ENCODE data around the gene KRTAP10-10.
A peak's percentile ranks its signal among the peaks of the same experiment; 100 is the strongest.
"Not testable (repeated sequence)": the region's sequence is repeated elsewhere in the genome, so short reads cannot be mapped to it uniquely, and the experiment has no call there.

KRTAP10-10 gene

DNA sequence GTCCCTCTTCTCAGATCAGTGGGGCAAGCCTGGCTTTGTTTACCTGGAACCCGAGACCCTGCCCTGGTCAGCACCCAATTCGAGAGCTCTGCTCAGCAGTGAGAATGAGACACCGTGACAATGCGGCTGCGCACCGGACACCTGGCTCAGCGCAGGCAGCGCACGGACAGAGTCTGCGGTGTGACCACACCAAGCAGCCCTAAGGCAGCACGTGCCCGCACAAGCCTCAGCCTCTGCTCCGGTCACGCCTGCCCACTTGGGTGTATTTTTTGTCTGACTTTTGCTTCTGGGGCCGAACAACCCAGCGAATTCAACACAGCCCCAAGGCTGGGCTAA lies 20.6 kb upstream of the KRTAP10-10 start:
- Histone ChIP-seq H3K4me3 (ENCODE audit: low read length) (no peak overlapping the region), H3K4me1 (ENCODE audit: control insufficient read depth, insufficient read depth, low read length) (no peaks in the 10 kb centered on the region), H3K9ac (ENCODE audit: low read length) (no peak overlapping the region), H3K9me3 (ENCODE audit: control insufficient read depth, low read length) (peaks cover 24% of the 10 kb centered on the region), H3K27me3 (replicated peaks; ENCODE audit: control insufficient read depth, insufficient read depth, low read length) (no peaks in the 10 kb centered on the region), H3K36me3 (ENCODE audit: control insufficient read depth, insufficient read depth, low read length, severe bottlenecking) (no peaks in the 10 kb centered on the region)
- DNase-seq (ENCODE audit: low read depth): no peak

DNA sequence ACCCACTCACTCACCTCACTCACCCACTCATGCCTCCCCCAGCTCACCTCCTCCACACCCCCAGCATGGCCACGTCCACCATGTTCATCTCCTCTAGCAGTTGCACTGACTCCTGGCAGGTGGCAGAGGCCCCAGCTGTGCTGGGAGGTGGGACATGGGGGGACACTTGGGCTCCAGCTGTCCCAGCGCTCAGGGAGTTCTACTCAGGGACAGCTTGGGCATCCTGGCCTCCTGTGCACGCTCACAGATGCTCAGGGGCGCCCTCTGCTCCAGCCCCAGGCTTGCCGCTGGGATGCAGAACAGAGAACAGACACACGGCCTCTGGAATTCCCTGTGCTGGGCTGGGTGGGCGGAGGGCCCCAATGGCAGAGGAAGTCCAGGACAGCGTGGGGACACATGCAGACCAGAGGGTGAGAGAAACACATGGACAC lies 20.1 kb upstream of the KRTAP10-10 start:
- H3K36me3 ChIP-seq (ENCODE audit: control insufficient read depth, insufficient read depth, low read length, severe bottlenecking): no peaks in the 10 kb centered on the region
- H3K4me3 ChIP-seq (ENCODE audit: low read length): no peak overlapping the region
- no peaks in the 10 kb centered on the region for H3K27me3 ChIP-seq (replicated peaks; ENCODE audit: control insufficient read depth, insufficient read depth, low read length)
- no peak overlapping the region for H3K9ac ChIP-seq (ENCODE audit: low read length)
- H3K4me1 ChIP-seq (ENCODE audit: control insufficient read depth, insufficient read depth, low read length): no peaks in the 10 kb centered on the region
- DNase-seq (ENCODE audit: low read depth): no peak
- H3K9me3 ChIP-seq (ENCODE audit: control insufficient read depth, low read length): peaks cover 19% of the 10 kb centered on the region

DNA sequence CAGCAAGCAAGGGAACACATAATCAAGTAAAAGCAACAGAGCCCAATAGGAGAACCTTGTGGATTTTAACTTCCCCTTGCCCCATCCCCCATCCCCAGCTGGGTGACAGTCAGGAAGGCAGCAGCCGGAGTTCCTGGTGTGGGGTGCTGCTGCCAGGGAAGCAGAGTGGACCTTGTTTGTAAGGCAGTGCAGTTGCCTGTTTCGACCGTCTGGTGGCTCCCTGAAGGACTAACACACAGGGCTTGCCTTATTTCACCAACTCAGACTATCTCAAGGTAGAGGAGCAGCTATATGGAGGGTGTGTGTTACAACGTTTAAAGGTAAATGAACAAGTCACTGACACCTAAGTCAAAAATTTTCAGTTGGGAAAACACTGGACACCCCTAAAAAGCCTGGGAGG lies 18.7 kb upstream of the KRTAP10-10 start:
- H3K9me3 ChIP-seq (ENCODE audit: control insufficient read depth, low read length): peaks cover 32% of the 10 kb centered on the region
- H3K4me3 ChIP-seq (ENCODE audit: low read length): no peak overlapping the region
- no peaks in the 10 kb centered on the region for H3K4me1 ChIP-seq (ENCODE audit: control insufficient read depth, insufficient read depth, low read length)
- no peaks in the 10 kb centered on the region for H3K36me3 ChIP-seq (ENCODE audit: control insufficient read depth, insufficient read depth, low read length, severe bottlenecking)
- peak; percentile 21 for DNase-seq (ENCODE audit: low read depth)
- no peak overlapping the region for H3K9ac ChIP-seq (ENCODE audit: low read length)
- no peaks in the 10 kb centered on the region for H3K27me3 ChIP-seq (replicated peaks; ENCODE audit: control insufficient read depth, insufficient read depth, low read length)

DNA sequence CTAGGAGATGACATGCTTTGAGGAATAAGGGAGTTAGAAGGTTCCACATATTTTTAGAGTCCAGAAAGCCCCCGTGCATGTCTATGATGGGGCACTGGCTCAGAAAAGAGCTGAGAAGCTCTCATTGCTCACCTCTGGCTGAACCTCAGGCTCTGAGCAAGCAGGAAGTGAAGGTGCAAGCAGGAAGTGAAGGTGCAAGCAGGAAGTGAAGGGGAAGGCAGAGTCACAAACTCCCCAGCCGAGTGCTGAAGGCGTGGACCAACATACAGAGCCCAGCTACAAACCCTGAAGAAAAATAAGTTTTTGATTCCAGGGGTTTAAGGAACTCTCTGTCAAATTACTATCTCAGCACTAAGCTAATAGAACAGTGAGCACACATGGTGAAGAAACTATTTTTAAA lies 18.2 kb upstream of the KRTAP10-10 start:
- H3K9me3 ChIP-seq (ENCODE audit: control insufficient read depth, low read length): peaks cover 36% of the 10 kb centered on the region
- no peak for DNase-seq (ENCODE audit: low read depth)
- H3K9ac ChIP-seq (ENCODE audit: low read length): no peak overlapping the region
- no peaks in the 10 kb centered on the region for H3K27me3 ChIP-seq (replicated peaks; ENCODE audit: control insufficient read depth, insufficient read depth, low read length)
- H3K36me3 ChIP-seq (ENCODE audit: control insufficient read depth, insufficient read depth, low read length, severe bottlenecking): no peaks in the 10 kb centered on the region
- H3K4me1 ChIP-seq (ENCODE audit: control insufficient read depth, insufficient read depth, low read length): no peaks in the 10 kb centered on the region
- no peak overlapping the region for H3K4me3 ChIP-seq (ENCODE audit: low read length)

DNA sequence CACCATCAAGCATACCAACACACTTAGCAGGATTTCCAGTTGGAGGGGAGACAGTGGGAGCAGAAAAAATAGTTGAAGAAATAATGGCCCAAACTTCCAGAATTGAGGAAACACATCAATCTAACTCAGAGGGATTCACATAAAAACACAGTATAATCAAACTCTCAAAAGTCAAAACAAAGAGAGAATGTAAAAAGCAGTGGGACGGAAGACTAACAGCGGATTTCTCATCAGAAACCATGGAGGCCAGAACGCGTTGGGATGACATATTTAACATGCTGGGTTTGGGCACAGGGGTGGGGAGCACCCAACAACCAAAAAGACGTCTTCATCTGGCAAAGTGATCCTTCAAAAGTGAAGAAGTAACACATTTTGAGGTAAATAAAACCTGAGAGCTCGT lies 17.3 kb upstream of the KRTAP10-10 start:
- H3K27me3 ChIP-seq (replicated peaks; ENCODE audit: control insufficient read depth, insufficient read depth, low read length): no peaks in the 10 kb centered on the region
- H3K9me3 ChIP-seq (ENCODE audit: control insufficient read depth, low read length): peaks cover 46% of the 10 kb centered on the region
- no peak for DNase-seq (ENCODE audit: low read depth)
- H3K36me3 ChIP-seq (ENCODE audit: control insufficient read depth, insufficient read depth, low read length, severe bottlenecking): no peaks in the 10 kb centered on the region
- H3K9ac ChIP-seq (ENCODE audit: low read length): no peak overlapping the region
- H3K4me3 ChIP-seq (ENCODE audit: low read length): no peak overlapping the region
- no peaks in the 10 kb centered on the region for H3K4me1 ChIP-seq (ENCODE audit: control insufficient read depth, insufficient read depth, low read length)

DNA sequence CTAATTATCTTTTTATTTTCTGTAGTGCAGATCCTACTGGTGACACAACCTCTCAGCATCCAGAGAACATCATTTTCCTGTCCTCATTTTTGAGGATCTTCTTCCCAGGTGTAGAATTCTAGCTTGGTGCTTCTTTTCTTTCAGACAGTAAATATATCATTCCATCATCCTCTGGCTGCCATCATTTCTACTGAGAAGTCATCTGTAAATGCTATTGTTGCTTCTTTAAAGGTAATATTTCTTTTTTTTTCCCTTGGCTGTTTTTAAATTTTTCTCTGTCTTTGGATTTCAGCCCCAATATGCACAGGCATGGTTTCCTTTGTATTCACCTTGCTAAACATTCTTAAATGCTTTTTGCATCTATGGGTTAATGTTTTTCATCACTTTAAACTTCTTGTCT lies 13.6 kb upstream of the KRTAP10-10 start:
- no peak overlapping the region for H3K4me3 ChIP-seq (ENCODE audit: low read length)
- no peak for DNase-seq (ENCODE audit: low read depth)
- no peak overlapping the region for H3K9ac ChIP-seq (ENCODE audit: low read length)
- H3K9me3 ChIP-seq (ENCODE audit: control insufficient read depth, low read length): peaks cover 46% of the 10 kb centered on the region
- no peaks in the 10 kb centered on the region for H3K27me3 ChIP-seq (replicated peaks; ENCODE audit: control insufficient read depth, insufficient read depth, low read length)
- no peaks in the 10 kb centered on the region for H3K4me1 ChIP-seq (ENCODE audit: control insufficient read depth, insufficient read depth, low read length)
- H3K36me3 ChIP-seq (ENCODE audit: control insufficient read depth, insufficient read depth, low read length, severe bottlenecking): no peaks in the 10 kb centered on the region

- H3K36me3 ChIP-seq (ENCODE audit: control insufficient read depth, insufficient read depth, low read length, severe bottlenecking): no peaks in the 10 kb centered on the region
- H3K27me3 ChIP-seq (replicated peaks; ENCODE audit: control insufficient read depth, insufficient read depth, low read length): no peaks in the 10 kb centered on the region
- no peak overlapping the region for H3K4me3 ChIP-seq (ENCODE audit: low read length)
- no peaks in the 10 kb centered on the region for H3K4me1 ChIP-seq (ENCODE audit: control insufficient read depth, insufficient read depth, low read length)
- DNase-seq (ENCODE audit: low read depth): no peak
- H3K9me3 ChIP-seq (ENCODE audit: control insufficient read depth, low read length): peaks cover 34% of the 10 kb centered on the region
- no peak overlapping the region for H3K9ac ChIP-seq (ENCODE audit: low read length)
These were observed 11.4 kb upstream of the KRTAP10-10 start for GRCh38 chr21:44625756-44626155.

- H3K9ac ChIP-seq (ENCODE audit: low read length): no peak overlapping the region
- peaks cover 38% of the 10 kb centered on the region for H3K9me3 ChIP-seq (ENCODE audit: control insufficient read depth, low read length)
- no peak for DNase-seq (ENCODE audit: low read depth)
- H3K4me3 ChIP-seq (ENCODE audit: low read length): no peak overlapping the region
- no peaks in the 10 kb centered on the region for H3K4me1 ChIP-seq (ENCODE audit: control insufficient read depth, insufficient read depth, low read length)
- H3K27me3 ChIP-seq (replicated peaks; ENCODE audit: control insufficient read depth, insufficient read depth, low read length): no peaks in the 10 kb centered on the region
- no peaks in the 10 kb centered on the region for H3K36me3 ChIP-seq (ENCODE audit: control insufficient read depth, insufficient read depth, low read length, severe bottlenecking)
These were observed 10.9 kb upstream of the KRTAP10-10 start for GRCh38 chr21:44626262-44626661.

DNA sequence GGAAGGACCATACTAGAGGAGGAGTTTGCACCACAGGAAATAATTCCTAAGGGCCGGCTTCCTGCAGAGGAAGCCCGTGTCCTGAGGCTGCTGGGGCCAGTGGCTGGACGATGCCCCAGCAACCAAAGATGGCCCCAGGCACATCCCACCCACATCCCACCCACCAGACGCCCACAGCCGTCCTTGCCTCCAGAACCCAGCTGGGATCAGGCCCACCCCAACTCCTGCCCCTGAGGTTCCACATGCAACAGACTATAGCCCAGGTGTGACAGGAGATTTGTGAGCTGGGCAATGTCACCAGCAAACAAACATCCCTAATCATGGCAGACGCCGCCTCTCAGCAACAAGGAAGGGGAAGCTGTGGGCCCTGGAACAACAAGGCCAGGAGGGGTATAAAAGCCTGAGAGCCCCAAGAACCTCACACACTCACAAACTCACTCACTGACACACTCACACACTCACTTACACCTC lies 10.4 kb upstream of the KRTAP10-10 start, which contains the start of gene KRTAP10-9:
Gene KRTAP10-9, plus strand, starts transcription at position 421 of the 471 bp plus-strand sequence. CDS start 79 bp downstream, outside the sequence.
- Histone ChIP-seq H3K4me1 (ENCODE audit: control insufficient read depth, insufficient read depth, low read length) (no peaks in the 10 kb centered on the region), H3K27me3 (replicated peaks; ENCODE audit: control insufficient read depth, insufficient read depth, low read length) (no peaks in the 10 kb centered on the region), H3K4me3 (ENCODE audit: low read length) (no peak within 1 kb of the TSS), H3K36me3 (ENCODE audit: control insufficient read depth, insufficient read depth, low read length, severe bottlenecking) (no peaks in the 10 kb centered on the region), H3K9me3 (ENCODE audit: control insufficient read depth, low read length) (peaks cover 41% of the 10 kb centered on the region), H3K9ac (ENCODE audit: low read length) (no peak within 1 kb of the TSS)
- no peak for DNase-seq (ENCODE audit: low read depth)

DNA sequence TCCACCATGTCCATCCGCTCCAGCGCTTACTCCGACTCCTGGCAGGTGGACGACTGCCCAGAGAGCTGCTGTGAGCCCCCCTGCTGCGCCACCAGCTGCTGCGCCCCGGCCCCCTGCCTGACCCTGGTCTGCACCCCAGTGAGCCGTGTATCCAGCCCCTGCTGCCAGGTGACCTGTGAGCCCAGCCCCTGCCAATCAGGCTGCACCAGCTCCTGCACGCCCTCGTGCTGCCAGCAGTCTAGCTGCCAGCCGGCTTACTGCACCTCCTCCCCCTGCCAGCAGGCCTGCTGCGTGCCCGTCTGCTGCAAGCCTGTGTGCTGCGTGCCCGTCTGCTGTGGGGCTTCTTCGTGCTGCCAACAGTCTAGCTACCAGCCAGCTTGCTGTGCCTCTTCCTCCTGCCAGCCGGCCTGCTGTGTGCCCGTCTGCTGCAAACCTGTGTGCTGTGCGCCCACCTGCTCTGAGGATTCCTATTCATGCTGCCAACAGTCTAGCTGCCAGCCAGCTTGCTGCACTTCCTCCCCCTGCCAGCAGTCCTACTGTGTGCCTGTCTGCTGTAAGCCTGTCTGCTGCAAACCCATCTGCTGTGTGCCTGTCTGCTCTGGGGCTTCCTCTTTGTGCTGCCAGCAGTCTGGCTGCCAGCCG lies 9.9 kb upstream of the KRTAP10-10 start:
- H3K9ac ChIP-seq (ENCODE audit: low read length); H3K27me3 ChIP-seq (replicated peaks; ENCODE audit: control insufficient read depth, insufficient read depth, low read length); H3K4me3 ChIP-seq (ENCODE audit: low read length); H3K36me3 ChIP-seq (ENCODE audit: control insufficient read depth, insufficient read depth, low read length, severe bottlenecking); H3K4me1 ChIP-seq (ENCODE audit: control insufficient read depth, insufficient read depth, low read length); DNase-seq (ENCODE audit: low read depth): not testable (repeated sequence)
- H3K9me3 ChIP-seq (ENCODE audit: control insufficient read depth, low read length): peaks cover 46% of the 10 kb centered on the region

GRCh38 chr21:44627831-44628233 lies 9.3 kb upstream of the KRTAP10-10 start:
- H3K27me3 ChIP-seq (replicated peaks; ENCODE audit: control insufficient read depth, insufficient read depth, low read length); H3K4me3 ChIP-seq (ENCODE audit: low read length); DNase-seq (ENCODE audit: low read depth); H3K36me3 ChIP-seq (ENCODE audit: control insufficient read depth, insufficient read depth, low read length, severe bottlenecking); H3K4me1 ChIP-seq (ENCODE audit: control insufficient read depth, insufficient read depth, low read length); H3K9ac ChIP-seq (ENCODE audit: low read length): not testable (repeated sequence)
- peaks cover 46% of the 10 kb centered on the region for H3K9me3 ChIP-seq (ENCODE audit: control insufficient read depth, low read length)

All from adipocyte (in vitro differentiated cells).